Posterior vena cava (tissue), 2 donors: ENCODE measurements around the gene PLPPR1. TPM values are rescaled to one million over a fixed set of nuclear protein-coding genes. Genes with fewer than 3 reads are reported as not detected.
"Not testable (repeated sequence)": the region's sequence is repeated elsewhere in the genome, so short reads cannot be mapped to it uniquely, and the experiment has no call there.

ENCODE experiments used
- DNase-seq: peaks from one replicate; pipeline ENCODE4 v3.0.0-alpha.2; 2020; ENCODE audit warnings: low spot score
- intact Hi-C, 2 donors: fragments of 100-400 bp; cut with DNase I; formaldehyde crosslinking; loops; one replicate each; pipeline versions ENCODE4 v1.14.1 to v1.14.2; 2022 to 2023
- total RNA-seq, 2 donors: library from RNA; stranded (reverse); fragmentation: NEBNext Ultra II Directional; extraction: Animal tissue kit (Norgen Biotek cat#: 25700); gene quantifications; one replicate each; pipeline ENCODE4 v1.2.1, GENCODE V29; 2021
- donor health status: DM: yes; HTN: yes; CAD: no.
- donor health status: DM: yes; HTN: yes; CAD: no.

Gene PLPPR1
- total RNA-seq, 2 donors from 2014 or later: not detected

GRCh38 chr9:101264727-101265126 lies 236.2 kb downstream of the PLPPR1 start:
- DNase-seq: no peak
- intact Hi-C loops: no loop called here

GRCh38 chr9:101265261-101265660 lies 236.7 kb downstream of the PLPPR1 start:
- no peak for DNase-seq
- intact Hi-C loops: no loop called here

GRCh38 chr9:101268426-101268825 lies 239.9 kb downstream of the PLPPR1 start:
- DNase-seq: no peak
- intact Hi-C loops: no loop called here

- DNase-seq: peak; percentile 68
- intact Hi-C loops: no loop called here
Measured at GRCh38 chr9:101269591-101270283, 241.2 kb downstream of the PLPPR1 start.

GRCh38 chr9:101270302-101270701 lies 241.8 kb downstream of the PLPPR1 start:
- intact Hi-C loops: no loop called here
- DNase-seq: no peak

- intact Hi-C loops: no loop called here
- DNase-seq: no peak
Measured at GRCh38 chr9:101271102-101271501, 242.6 kb downstream of the PLPPR1 start.

GRCh38 chr9:101274971-101275768 lies 246.6 kb downstream of the PLPPR1 start:
- no peak for DNase-seq
- intact Hi-C loops: no loop called here

GRCh38 chr9:101275769-101276250 lies 247.3 kb downstream of the PLPPR1 start:
- DNase-seq: no peak
- intact Hi-C loops: no loop called here

- intact Hi-C loops, DNase-seq: not testable (repeated sequence)
Measured at GRCh38 chr9:101291043-101291442, 262.5 kb downstream of the PLPPR1 start.

- intact Hi-C loops: no loop called here
- DNase-seq: no peak
Measured at GRCh38 chr9:101299901-101300300, 271.4 kb downstream of the PLPPR1 start.

- no peak for DNase-seq
- intact Hi-C loops: no loop called here
Measured at GRCh38 chr9:101307051-101307450, 278.5 kb downstream of the PLPPR1 start.

GRCh38 chr9:101307524-101308213 lies 279.1 kb downstream of the PLPPR1 start:
- intact Hi-C loops: no loop called here
- DNase-seq: no peak

GRCh38 chr9:101309139-101309538 lies 280.6 kb downstream of the PLPPR1 start:
- DNase-seq: no peak
- intact Hi-C loops: no loop called here

- intact Hi-C loops: no loop called here
Measured at GRCh38 chr9:101311191-101311590, 282.7 kb downstream of the PLPPR1 start.

GRCh38 chr9:101311758-101312420 lies 283.4 kb downstream of the PLPPR1 start:
- intact Hi-C loops: no loop called here
- no peak for DNase-seq

More at GRCh38 chr9:101311191-101311590, 282.7 kb downstream of the PLPPR1 start:
- no peak for DNase-seq

- intact Hi-C loops: no loop called here
- no peak for DNase-seq
Measured at GRCh38 chr9:101312661-101313060, 284.1 kb downstream of the PLPPR1 start.

GRCh38 chr9:101315112-101315450 lies 286.6 kb downstream of the PLPPR1 start:
- DNase-seq: no peak

GRCh38 chr9:101317735-101318134 lies 289.2 kb downstream of the PLPPR1 start:
- DNase-seq: no peak
- intact Hi-C loops: no loop called here

More at GRCh38 chr9:101315112-101315450, 286.6 kb downstream of the PLPPR1 start:
- intact Hi-C loops: no loop called here

GRCh38 chr9:101323129-101323528 lies 294.6 kb downstream of the PLPPR1 start:
- intact Hi-C loops: no loop called here
- no peak for DNase-seq
